ENCODE data around the gene DNAH8. TPM values are rescaled to one million over a fixed set of nuclear protein-coding genes. Genes with fewer than 3 reads are reported as not detected.

Gene DNAH8
- total and polyA plus RNA-seq, 3 donors from 2014 or later: 17.2 to 23.7 (median 19.0) TPM

DNA sequence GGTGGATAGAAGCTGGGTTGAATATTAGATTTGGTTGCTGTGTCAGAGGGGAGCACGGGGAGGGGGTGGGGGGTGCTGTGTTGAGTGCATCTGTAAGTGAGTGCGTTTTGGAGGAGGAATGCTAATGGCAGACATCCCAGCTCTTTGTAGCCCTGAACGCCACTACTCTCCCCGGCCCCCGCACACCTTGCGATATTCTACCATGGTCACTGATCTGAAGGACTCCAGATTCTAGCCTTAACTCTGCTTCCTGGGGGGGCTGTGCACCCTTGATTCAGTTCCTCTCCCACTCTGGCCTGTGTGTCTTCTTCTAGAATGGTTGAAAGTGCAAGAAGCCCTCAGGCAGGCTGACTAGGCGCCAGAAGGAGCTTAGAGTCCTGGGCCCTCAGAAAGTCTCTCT, 340.6 kb downstream of the DNAH8 start:
- H3K4me1 ChIP-seq: no peaks in the 10 kb centered on the region
- no peaks in the 10 kb centered on the region for H3K36me3 ChIP-seq (ENCODE audit: low read depth, missing control alignments)
- intact Hi-C loops (cut with DNase I; ENCODE audit: low total_unique reads): no loop called here
- TF ChIP-seq POLR2A (IDR thresholded peaks at IDR 0.05): no peak
- TF ChIP-seq, protein P1, sequence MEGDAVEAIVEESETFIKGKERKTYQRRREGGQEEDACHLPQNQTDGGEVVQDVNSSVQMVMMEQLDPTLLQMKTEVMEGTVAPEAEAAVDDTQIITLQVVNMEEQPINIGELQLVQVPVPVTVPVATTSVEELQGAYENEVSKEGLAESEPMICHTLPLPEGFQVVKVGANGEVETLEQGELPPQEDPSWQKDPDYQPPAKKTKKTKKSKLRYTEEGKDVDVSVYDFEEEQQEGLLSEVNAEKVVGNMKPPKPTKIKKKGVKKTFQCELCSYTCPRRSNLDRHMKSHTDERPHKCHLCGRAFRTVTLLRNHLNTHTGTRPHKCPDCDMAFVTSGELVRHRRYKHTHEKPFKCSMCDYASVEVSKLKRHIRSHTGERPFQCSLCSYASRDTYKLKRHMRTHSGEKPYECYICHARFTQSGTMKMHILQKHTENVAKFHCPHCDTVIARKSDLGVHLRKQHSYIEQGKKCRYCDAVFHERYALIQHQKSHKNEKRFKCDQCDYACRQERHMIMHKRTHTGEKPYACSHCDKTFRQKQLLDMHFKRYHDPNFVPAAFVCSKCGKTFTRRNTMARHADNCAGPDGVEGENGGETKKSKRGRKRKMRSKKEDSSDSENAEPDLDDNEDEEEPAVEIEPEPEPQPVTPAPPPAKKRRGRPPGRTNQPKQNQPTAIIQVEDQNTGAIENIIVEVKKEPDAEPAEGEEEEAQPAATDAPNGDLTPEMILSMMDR (IDR thresholded peaks at IDR 0.05): no peak
- 82 to 88% methylated on average over 7 of the region's 7 CpGs for WGBS, 2 donors
- H3K27me3 ChIP-seq: no peaks in the 10 kb centered on the region
- H3K4me3 ChIP-seq: no peak overlapping the region
- no peak for DNase-seq
- H3K27ac ChIP-seq: no peak overlapping the region
- no peaks in the 10 kb centered on the region for H3K9me3 ChIP-seq

DNA sequence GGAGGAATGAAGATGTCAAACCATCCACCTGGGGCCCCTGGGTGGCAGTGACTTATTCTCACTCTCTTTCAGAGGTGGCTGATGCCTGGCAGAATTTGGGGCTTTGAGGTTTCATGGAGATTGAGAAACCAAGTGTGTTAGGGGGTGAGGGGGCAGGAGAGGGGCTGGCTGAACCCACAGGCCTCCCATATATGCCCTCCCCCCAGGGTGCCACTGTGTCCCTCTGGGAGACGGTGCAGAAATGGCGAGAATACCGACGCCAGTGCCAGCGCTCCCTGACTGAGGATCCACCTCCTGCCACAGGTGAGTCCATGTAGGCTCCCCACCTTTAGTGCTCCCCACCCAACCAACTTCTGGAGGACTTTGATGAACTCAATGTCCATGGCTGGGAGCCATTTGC, 341.1 kb downstream of the DNAH8 start:
- Histone ChIP-seq H3K27ac (no peak overlapping the region), H3K4me1 (no peaks in the 10 kb centered on the region), H3K27me3 (no peaks in the 10 kb centered on the region), H3K4me3 (no peak overlapping the region), H3K36me3 (ENCODE audit: low read depth, missing control alignments) (no peaks in the 10 kb centered on the region), H3K9me3 (no peaks in the 10 kb centered on the region)
- TF ChIP-seq, protein P1 (IDR thresholded peaks at IDR 0.05): no peak
- no peak for TF ChIP-seq POLR2A (IDR thresholded peaks at IDR 0.05)
- 90 to 92% methylated on average over 5 of the region's 5 CpGs for WGBS, 2 donors
- intact Hi-C loops (cut with DNase I; ENCODE audit: low total_unique reads): no loop called here
- DNase-seq: no peak

DNA sequence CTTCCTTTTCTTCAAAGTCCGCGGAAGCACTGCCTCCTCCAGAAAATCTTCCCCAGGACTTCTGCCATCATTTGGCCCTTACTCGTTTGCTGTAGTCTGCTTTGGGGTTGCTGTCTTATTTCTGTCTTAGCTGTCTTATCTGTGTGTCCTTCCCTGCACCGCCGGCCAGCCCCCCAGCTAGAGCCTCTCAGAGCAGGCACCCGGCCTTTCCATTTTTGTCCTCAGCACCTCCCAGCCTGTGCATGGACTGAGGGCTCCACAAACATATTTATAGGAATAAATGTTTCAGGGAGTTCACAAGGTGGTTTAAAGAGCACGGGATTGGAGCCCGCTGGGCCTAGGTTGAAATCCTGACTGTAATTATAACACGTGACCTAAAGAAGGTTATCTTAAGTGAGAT, 341.6 kb downstream of the DNAH8 start:
- no peak overlapping the region for H3K4me3 ChIP-seq
- intact Hi-C loops (cut with DNase I; ENCODE audit: low total_unique reads): no loop called here
- no peaks in the 10 kb centered on the region for H3K9me3 ChIP-seq
- no peak overlapping the region for H3K27ac ChIP-seq
- TF ChIP-seq, protein P1 (IDR thresholded peaks at IDR 0.05): no peak
- TF ChIP-seq POLR2A (IDR thresholded peaks at IDR 0.05): no peak
- H3K27me3 ChIP-seq: no peaks in the 10 kb centered on the region
- H3K36me3 ChIP-seq (ENCODE audit: low read depth, missing control alignments): no peaks in the 10 kb centered on the region
- WGBS, 2 donors: 89 to 90% methylated on average over 9 of the region's 9 CpGs
- DNase-seq: no peak
- no peaks in the 10 kb centered on the region for H3K4me1 ChIP-seq

DNA sequence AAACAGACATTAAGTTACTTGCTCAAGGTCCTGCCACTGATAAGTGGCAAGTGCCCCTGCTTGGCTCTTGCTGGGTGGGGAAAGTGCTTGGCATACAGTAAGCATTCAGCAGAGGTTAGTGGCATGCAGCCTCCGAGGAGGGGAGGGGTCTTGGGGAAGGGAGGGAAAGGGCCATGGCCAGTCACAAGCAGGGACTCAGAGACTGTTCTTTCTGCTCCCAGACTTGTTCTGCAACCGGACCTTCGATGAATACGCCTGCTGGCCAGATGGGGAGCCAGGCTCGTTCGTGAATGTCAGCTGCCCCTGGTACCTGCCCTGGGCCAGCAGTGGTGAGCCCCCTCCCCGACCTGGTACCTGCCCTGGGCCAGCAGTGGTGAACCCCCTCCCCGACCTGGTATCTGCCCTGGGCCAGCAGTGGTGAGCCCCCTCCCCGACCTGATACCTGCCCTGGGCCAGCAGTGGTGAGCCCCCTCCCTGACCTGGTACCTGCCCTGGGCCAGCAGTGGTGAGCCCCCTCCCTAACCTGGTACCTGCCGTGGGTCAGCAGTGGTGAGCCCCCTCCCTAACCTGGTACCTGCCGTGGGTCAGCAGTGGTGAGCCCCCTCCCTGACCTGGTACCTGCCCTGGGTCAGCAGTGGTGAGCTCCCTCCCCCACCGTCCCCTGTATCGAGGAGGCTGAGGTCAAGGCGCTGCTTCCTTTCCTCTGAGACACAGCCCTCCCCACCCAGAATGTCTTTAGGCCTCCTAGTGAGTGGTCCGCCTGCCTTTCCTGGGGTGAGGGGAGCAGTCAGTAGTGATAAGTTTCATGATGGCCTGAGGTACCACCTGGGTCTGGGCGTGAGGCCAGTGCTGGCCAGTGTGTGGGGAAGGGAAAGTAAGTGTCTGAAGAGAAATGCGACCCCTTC, 342.4 kb downstream of the DNAH8 start:
- Histone ChIP-seq H3K9me3 (no peaks in the 10 kb centered on the region), H3K4me3 (no peak overlapping the region), H3K4me1 (no peaks in the 10 kb centered on the region), H3K36me3 (ENCODE audit: low read depth, missing control alignments) (no peaks in the 10 kb centered on the region), H3K27ac (no peak overlapping the region), H3K27me3 (no peaks in the 10 kb centered on the region)
- intact Hi-C loops (cut with DNase I; ENCODE audit: low total_unique reads): no loop called here
- DNase-seq: no peak
- TF ChIP-seq POLR2A (IDR thresholded peaks at IDR 0.05): no peak
- TF ChIP-seq, protein P1 (IDR thresholded peaks at IDR 0.05): no peak
- 52 to 76% methylated on average over 5 to 16 of the region's 17 CpGs for WGBS, 2 donors

Measured in testis (tissue), 3 donors.